Lower lobe of right lung (tissue), 2 donors: ENCODE measurements around the gene MTFR2. TPM values are rescaled to one million over a fixed set of nuclear protein-coding genes. Genes with fewer than 3 reads are reported as not detected.

ENCODE experiments used
- ATAC-seq, 2 donors: fragments of 200-7000 bp; cut with Tn5 transposase; one replicate each; pipeline ENCODE4 v1.9.1; 2020 to 2022; ENCODE audit warnings: mild to moderate bottlenecking in 2 of 2, moderate library complexity in 2 of 2
- DNase-seq: peaks from one replicate; pipeline ENCODE4 v3.0.0-alpha.2; 2020
- H3K27ac ChIP-seq: fragments of 200-600 bp; one replicate; pipeline ENCODE4 v1.8.0; 2022
- H3K27me3 ChIP-seq: fragments of 200-600 bp; one replicate; pipeline ENCODE4 v1.8.0; 2022; ENCODE audit warnings: low read depth
- H3K36me3 ChIP-seq: fragments of 200-600 bp; one replicate; pipeline ENCODE4 v1.8.0; 2022; ENCODE audit warnings: mild to moderate bottlenecking
- H3K4me1 ChIP-seq: fragments of 200-600 bp; one replicate; pipeline ENCODE4 v1.8.0; 2022
- H3K4me3 ChIP-seq: fragments of 200-600 bp; one replicate; pipeline ENCODE4 v1.8.0; 2022; ENCODE audit warnings: mild to moderate bottlenecking
- H3K9me3 ChIP-seq: fragments of 200-600 bp; one replicate; pipeline ENCODE4 v1.8.0; 2022
- intact Hi-C: fragments of 100-400 bp; cut with DNase I; formaldehyde crosslinking; loops from one replicate; pipeline ENCODE4 v1.11.0; 2022
- total RNA-seq: library from RNA; stranded (reverse); fragmentation: NEBNext Ultra II Directional; extraction: Animal tissue kit (Norgen Biotek cat#: 25700); gene quantifications from one replicate; pipeline ENCODE4 v1.2.1, GENCODE V29; 2021
- TF ChIP-seq, protein P1 (sequence below): fragments of 200-600 bp; IDR thresholded peaks from one replicate; pipeline ENCODE4 v1.8.0; 2022; ENCODE audit warnings: antibody characterized with exemption, mild to moderate bottlenecking
- donor health status: DM: no; HTN: yes; CAD: no; lungs with severe emphysema.

The MTFR2 gene
- total RNA-seq, 1 donor from 2014 or later, result 1.5 TPM

DNA sequence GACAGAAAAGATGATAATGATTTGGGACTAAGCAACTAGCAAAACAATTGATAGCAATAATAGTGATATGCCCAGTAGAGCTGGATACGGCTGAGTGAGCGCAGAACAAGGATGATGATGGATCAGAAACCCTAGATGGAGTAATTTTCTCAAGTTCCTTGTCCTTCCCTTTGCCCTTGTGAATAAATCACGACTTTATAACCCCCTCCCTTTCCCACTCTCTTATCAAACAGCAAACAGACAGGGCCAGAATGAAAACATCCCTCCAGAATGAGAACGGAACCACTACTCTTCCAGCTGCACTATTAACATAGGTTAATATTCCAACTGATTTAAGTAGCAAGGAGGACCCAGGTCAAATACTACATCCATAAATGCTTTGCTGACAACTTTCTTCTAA lies 1.3 kb upstream of the MTFR2 start:
- no peaks in the 10 kb centered on the region for H3K27me3 ChIP-seq
- H3K4me1 ChIP-seq, result peaks cover 21% of the 10 kb centered on the region
- no peak for DNase-seq
- no peaks in the 10 kb centered on the region for H3K9me3 ChIP-seq
- TF ChIP-seq, protein P1, sequence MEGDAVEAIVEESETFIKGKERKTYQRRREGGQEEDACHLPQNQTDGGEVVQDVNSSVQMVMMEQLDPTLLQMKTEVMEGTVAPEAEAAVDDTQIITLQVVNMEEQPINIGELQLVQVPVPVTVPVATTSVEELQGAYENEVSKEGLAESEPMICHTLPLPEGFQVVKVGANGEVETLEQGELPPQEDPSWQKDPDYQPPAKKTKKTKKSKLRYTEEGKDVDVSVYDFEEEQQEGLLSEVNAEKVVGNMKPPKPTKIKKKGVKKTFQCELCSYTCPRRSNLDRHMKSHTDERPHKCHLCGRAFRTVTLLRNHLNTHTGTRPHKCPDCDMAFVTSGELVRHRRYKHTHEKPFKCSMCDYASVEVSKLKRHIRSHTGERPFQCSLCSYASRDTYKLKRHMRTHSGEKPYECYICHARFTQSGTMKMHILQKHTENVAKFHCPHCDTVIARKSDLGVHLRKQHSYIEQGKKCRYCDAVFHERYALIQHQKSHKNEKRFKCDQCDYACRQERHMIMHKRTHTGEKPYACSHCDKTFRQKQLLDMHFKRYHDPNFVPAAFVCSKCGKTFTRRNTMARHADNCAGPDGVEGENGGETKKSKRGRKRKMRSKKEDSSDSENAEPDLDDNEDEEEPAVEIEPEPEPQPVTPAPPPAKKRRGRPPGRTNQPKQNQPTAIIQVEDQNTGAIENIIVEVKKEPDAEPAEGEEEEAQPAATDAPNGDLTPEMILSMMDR, result no peak
- no peak overlapping the region for H3K27ac ChIP-seq
- intact Hi-C loops, result no loop called here
- ATAC-seq, result no peak
- H3K36me3 ChIP-seq, result peaks cover 7% of the 10 kb centered on the region
- H3K4me3 ChIP-seq, result no peak overlapping the region

DNA sequence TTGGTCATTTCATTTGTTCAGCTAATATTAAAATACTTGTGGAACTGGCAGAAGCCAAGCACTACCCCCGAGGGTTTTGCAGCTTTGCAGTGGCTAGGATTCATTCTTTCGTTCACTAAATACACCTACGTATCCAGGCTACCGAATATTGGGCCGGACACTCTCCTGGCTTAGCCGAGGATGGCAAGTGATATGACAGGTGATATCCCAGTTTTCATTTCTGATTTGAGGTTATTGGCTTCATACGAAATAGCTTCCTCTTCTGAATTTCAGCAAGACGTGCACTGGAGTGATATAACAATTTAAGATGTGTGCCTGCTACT lies 536 bp upstream of the MTFR2 start:
- no peaks in the 10 kb centered on the region for H3K36me3 ChIP-seq
- peak overlapping the region; percentile 76 for H3K4me3 ChIP-seq
- H3K27me3 ChIP-seq, result no peaks in the 10 kb centered on the region
- H3K9me3 ChIP-seq, result no peaks in the 10 kb centered on the region
- DNase-seq (no peak), ATAC-seq (peak; percentile 4 to 29)
- intact Hi-C loops, result no loop called here
- peaks cover 21% of the 10 kb centered on the region for H3K4me1 ChIP-seq
- TF ChIP-seq, protein P1, result no peak
- peak overlapping the region; percentile 61 for H3K27ac ChIP-seq

DNA sequence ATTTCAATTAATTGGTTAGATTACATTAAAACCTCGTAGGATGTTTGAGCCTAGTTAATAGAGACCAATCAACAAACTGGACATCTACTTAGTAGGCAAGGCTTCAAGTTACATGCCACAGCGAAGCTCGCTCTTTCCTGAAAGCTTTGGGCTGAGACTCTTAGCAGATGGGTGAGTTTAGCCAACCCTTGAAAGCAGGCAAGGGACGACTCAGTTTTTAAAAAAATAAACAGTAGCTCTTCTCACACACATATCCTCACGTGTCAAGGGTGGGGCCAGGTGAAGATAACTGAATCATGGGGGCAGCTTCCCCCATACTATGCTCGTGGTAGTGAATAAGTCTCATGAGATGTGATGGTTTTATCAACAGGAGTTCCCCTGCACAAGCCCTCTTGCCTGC lies 775 bp downstream of the MTFR2 start:
- Histone ChIP-seq H3K36me3 (no peaks in the 10 kb centered on the region), H3K9me3 (no peaks in the 10 kb centered on the region), H3K27me3 (no peaks in the 10 kb centered on the region), H3K27ac (no peak overlapping the region), H3K4me3 (peak overlapping the region; percentile 76), H3K4me1 (peaks cover 21% of the 10 kb centered on the region)
- no peak for ATAC-seq
- intact Hi-C loops, result no loop called here
- DNase-seq, result no peak
- TF ChIP-seq, protein P1, result no peak

DNA sequence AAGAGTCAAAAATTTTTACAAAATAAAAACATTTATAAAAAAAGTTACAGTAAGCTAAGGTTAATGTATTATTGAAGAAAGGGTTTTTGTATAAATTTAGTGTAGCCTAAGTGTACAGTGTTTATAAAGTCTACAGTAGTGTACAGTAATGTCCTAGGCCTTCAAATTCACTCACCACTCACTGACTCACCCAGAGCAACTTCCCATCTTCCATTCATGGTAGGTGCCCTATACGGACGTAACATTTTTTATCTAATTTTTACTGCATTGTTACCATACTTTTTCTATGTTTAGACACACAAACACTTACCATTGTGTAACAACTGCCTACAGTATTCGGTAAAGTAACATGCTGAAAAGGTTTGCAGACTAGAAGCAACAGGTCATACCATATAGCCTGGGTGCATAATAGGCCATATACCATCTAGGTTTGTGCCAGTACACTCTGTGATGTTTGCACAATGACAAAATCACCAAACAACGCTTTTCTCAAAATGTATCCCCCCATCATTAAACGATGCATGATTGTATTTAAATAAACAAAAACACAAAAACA lies 6.0 kb downstream of the MTFR2 start:
- H3K9me3 ChIP-seq, result no peaks in the 10 kb centered on the region
- DNase-seq, result no peak
- H3K36me3 ChIP-seq, result no peaks in the 10 kb centered on the region
- peaks cover 2% of the 10 kb centered on the region for H3K4me1 ChIP-seq
- TF ChIP-seq, protein P1, result no peak
- no peak overlapping the region for H3K4me3 ChIP-seq
- H3K27me3 ChIP-seq, result no peaks in the 10 kb centered on the region
- no peak overlapping the region for H3K27ac ChIP-seq
- ATAC-seq, result no peak
- intact Hi-C loops, result no loop called here

DNA sequence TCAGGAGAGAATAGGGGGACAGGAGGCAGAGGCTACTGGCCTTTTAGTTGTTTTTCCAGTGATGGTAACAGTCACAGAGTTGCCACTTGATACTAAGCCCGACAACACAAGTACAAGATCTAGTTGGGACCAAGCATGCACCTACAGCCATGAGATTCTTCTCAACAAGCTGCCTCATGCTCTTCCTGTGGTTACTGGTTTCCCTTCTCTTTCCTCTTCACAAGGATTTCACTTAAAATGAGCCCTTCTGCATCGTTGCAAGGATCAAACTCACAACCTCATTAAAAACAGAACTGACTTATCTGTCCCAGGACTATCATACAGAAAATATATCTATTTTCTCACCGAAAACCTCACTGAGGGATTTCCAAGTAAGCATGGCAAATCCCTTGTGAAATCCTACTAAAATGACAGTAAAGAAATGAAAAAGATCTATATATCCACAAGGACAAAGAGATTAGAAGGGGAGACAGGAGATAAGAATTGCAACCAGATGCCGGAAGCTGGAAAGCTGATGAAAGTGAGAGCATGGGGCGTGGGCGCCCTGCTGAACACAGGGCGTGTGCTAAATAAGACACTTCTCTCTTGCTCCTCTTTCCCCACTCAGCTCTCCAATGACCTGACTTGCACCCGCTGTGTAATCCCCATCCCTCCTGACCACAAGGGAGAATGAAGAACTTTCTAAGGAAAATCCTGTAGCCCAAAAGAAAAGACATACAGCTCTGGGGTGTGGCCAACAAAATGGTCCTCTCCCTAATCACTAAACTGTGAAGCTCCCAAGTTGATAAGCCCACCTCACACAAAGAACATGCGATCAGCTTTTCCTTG lies 13.4 kb downstream of the MTFR2 start:
- peak overlapping the region; percentile 10 for H3K27ac ChIP-seq
- ATAC-seq (peak; percentile 71 to 81), DNase-seq (peak; percentile 71)
- H3K4me3 ChIP-seq, result no peak overlapping the region
- TF ChIP-seq, protein P1, result no peak
- intact Hi-C loops, result no loop called here
- H3K36me3 ChIP-seq, result no peaks in the 10 kb centered on the region
- H3K9me3 ChIP-seq, result no peaks in the 10 kb centered on the region
- no peaks in the 10 kb centered on the region for H3K27me3 ChIP-seq
- no peaks in the 10 kb centered on the region for H3K4me1 ChIP-seq
